ENCODE data around the gene PRDM16. TPM values are rescaled to one million over a fixed set of nuclear protein-coding genes. Genes with fewer than 3 reads are reported as not detected.
A peak's percentile ranks its signal among the peaks of the same experiment; 100 is the strongest.

Gene PRDM16
- total RNA-seq, result 12.9 TPM
- long read RNA-seq, partial matches to known transcripts, result 12 of 43 reads
- long read RNA-seq, other reads (novel, unspliced or antisense), result 30 of 43 reads

- intact Hi-C loops (cut with DNase I), result loop anchor here (5.0 to 10.0 kb wide), 4 partner anchors 104 to 324 kb away; no protein-coding TSS in a partner anchor
- DNase-seq (ENCODE audit: low spot score), result peak; percentile 77
Observed at GRCh38 chr1:3068564-3069431, at the start of gene PRDM16. PRDM16 (plus strand) TSS chr1:3069203; CDS start chr1:3069260, 57 bp downstream.

GRCh38 chr1:3019516-3020051 is 49.4 kb upstream of the PRDM16 start:
- intact Hi-C loops (cut with DNase I), result no loop called here
- no peak for DNase-seq (ENCODE audit: low spot score)

GRCh38 chr1:3020263-3020909 is 48.6 kb upstream of the PRDM16 start:
- intact Hi-C loops (cut with DNase I), result no loop called here
- peak; percentile 35 for DNase-seq (ENCODE audit: low spot score)

GRCh38 chr1:3021233-3021671 is 47.8 kb upstream of the PRDM16 start, which contains the start of gene ACTRT2:
ACTRT2 (plus strand) TSS chr1:3021467; CDS start chr1:3021687, 220 bp downstream.
- intact Hi-C loops (cut with DNase I), result no loop called here
- peak; percentile 49 for DNase-seq (ENCODE audit: low spot score)

- DNase-seq (ENCODE audit: low spot score), result peak; percentile 53
- intact Hi-C loops (cut with DNase I), result no loop called here
Observed at GRCh38 chr1:3021801-3022401, 47.1 kb upstream of the PRDM16 start.

- DNase-seq (ENCODE audit: low spot score), result peak; percentile 43
Observed at GRCh38 chr1:3022511-3022973, 46.5 kb upstream of the PRDM16 start.

GRCh38 chr1:3022976-3023375 is 46.0 kb upstream of the PRDM16 start:
- intact Hi-C loops (cut with DNase I), result no loop called here
- DNase-seq (ENCODE audit: low spot score), result peak; percentile 67

More at GRCh38 chr1:3022511-3022973, 46.5 kb upstream of the PRDM16 start:
- intact Hi-C loops (cut with DNase I), result no loop called here

GRCh38 chr1:3024019-3024418 is 45.0 kb upstream of the PRDM16 start:
- no peak for DNase-seq (ENCODE audit: low spot score)
- intact Hi-C loops (cut with DNase I), result no loop called here

- DNase-seq (ENCODE audit: low spot score), result no peak
- intact Hi-C loops (cut with DNase I), result no loop called here
Observed at GRCh38 chr1:3024588-3024987, 44.4 kb upstream of the PRDM16 start.

- no peak for DNase-seq (ENCODE audit: low spot score)
- intact Hi-C loops (cut with DNase I), result no loop called here
Observed at GRCh38 chr1:3026124-3026523, 42.9 kb upstream of the PRDM16 start.

GRCh38 chr1:3026581-3027391 is 42.2 kb upstream of the PRDM16 start:
- DNase-seq (ENCODE audit: low spot score), result peak; percentile 68
- intact Hi-C loops (cut with DNase I), result no loop called here

- DNase-seq (ENCODE audit: low spot score), result peak; percentile 58
- intact Hi-C loops (cut with DNase I), result no loop called here
Observed at GRCh38 chr1:3027611-3028371, 41.2 kb upstream of the PRDM16 start.

- peak; percentile 41 for DNase-seq (ENCODE audit: low spot score)
- intact Hi-C loops (cut with DNase I), result no loop called here
Observed at GRCh38 chr1:3028531-3029282, 40.3 kb upstream of the PRDM16 start.

- peak; percentile 44 for DNase-seq (ENCODE audit: low spot score)
- intact Hi-C loops (cut with DNase I), result no loop called here
Observed at GRCh38 chr1:3029481-3029961, 39.5 kb upstream of the PRDM16 start.

- intact Hi-C loops (cut with DNase I), result no loop called here
- peak; percentile 70 for DNase-seq (ENCODE audit: low spot score)
Observed at GRCh38 chr1:3029991-3030662, 38.9 kb upstream of the PRDM16 start.

GRCh38 chr1:3030663-3031381 is 38.2 kb upstream of the PRDM16 start:
- DNase-seq (ENCODE audit: low spot score), result peak; percentile 53
- intact Hi-C loops (cut with DNase I), result no loop called here

All from cardiac septum (tissue), 1 donor.